OCI-LY3 (cell line): ENCODE data around the gene SNORC.

Experiments
- H2AFZ ChIP-seq: fragments of 200-600, 300-600 bp; shearing (Covaris generic); 2 replicates; pipeline ENCODE4 v1.6.0; 2014; ENCODE audit warnings: antibody characterized with exemption, low read depth, low read length
- H3K27ac ChIP-seq: fragments of 200-600, 300-600 bp; sonication (generic); 2 replicates; pipeline ENCODE4 v1.5.1; 2014; ENCODE audit warnings: mild to moderate bottlenecking, low read length, moderate library complexity, mixed read lengths
- H3K27me3 ChIP-seq: fragments of 200-600, 300-600 bp; sonication (generic); 2 replicates; pipeline ENCODE4 v1.6.1; 2014; ENCODE audit warnings: low read depth, low read length, mixed read lengths
- H3K36me3 ChIP-seq: fragments of 200-600, 300-600 bp; sonication (generic); replicated peaks from 2 replicates; pipeline ENCODE3; 2014; ENCODE audit warnings: low read depth, low read length, mixed read lengths
- H3K4me1 ChIP-seq: fragments of 300-600, 200-600 bp; sonication (generic); 2 replicates; pipeline ENCODE4 v1.6.1; 2014; ENCODE audit warnings: low read length, mixed read lengths
- H3K4me2 ChIP-seq: fragments of 200-600, 300-600 bp; sonication (generic); 2 replicates; pipeline ENCODE4 v1.6.1; 2014; ENCODE audit warnings: low read length, mixed read lengths
- H3K4me3 ChIP-seq: fragments of 300-600, 200-600 bp; sonication (generic); 2 replicates; pipeline ENCODE4 v1.5.1; 2014; ENCODE audit warnings: antibody characterized with exemption, mild to moderate bottlenecking, low read length, moderate library complexity
- H3K79me2 ChIP-seq: fragments of 300-600, 200-600 bp; shearing (Covaris generic); 2 replicates; pipeline ENCODE4 v1.6.1; 2014; ENCODE audit warnings: mild to moderate bottlenecking, low read length, mixed read lengths
- H3K9ac ChIP-seq: fragments of 300-600, 200-600 bp; shearing (Covaris generic); 2 replicates; pipeline ENCODE4 v1.6.0; 2014; ENCODE audit warnings: mild to moderate bottlenecking, low read length, moderate library complexity
- H3K9me3 ChIP-seq: fragments of 200-600, 300-600 bp; shearing (Covaris generic); 2 replicates; pipeline ENCODE4 v1.6.1; 2014; ENCODE audit warnings: low read length, mixed read lengths; ENCODE audit not compliant: insufficient read depth
- H4K20me1 ChIP-seq: fragments of 200-600, 300-600 bp; sonication (generic); 2 replicates; pipeline ENCODE4 v1.6.1; 2016; ENCODE audit warnings: low read length, mixed read lengths; ENCODE audit not compliant: insufficient read depth
- CTCF ChIP-seq: fragments of 200-600, 300-600 bp; sonication (generic); IDR thresholded peaks from 2 replicates; pipeline ENCODE4 v1.5.1; 2014; ENCODE audit warnings: antibody characterized with exemption, low read length, low read depth
- EZH2phosphoT487 ChIP-seq: fragments of 200-600 bp; shearing (Covaris generic); IDR thresholded peaks from 2 replicates; pipeline ENCODE4 v1.6.1; 2018; ENCODE audit warnings: antibody characterized with exemption, mixed run types, low read depth

SNORC gene

GRCh38 chr2:232925821-232926156, 55.7 kb downstream of the SNORC start:
- H3K27ac ChIP-seq = no peak overlapping the region
- H3K9me3 ChIP-seq = no peaks in the 10 kb centered on the region
- H2AFZ ChIP-seq = no peak overlapping the region
- H3K4me3 ChIP-seq = no peak overlapping the region
- H3K9ac ChIP-seq = no peak overlapping the region
- no peaks in the 10 kb centered on the region for H3K27me3 ChIP-seq
- no peaks in the 10 kb centered on the region for H4K20me1 ChIP-seq
- no peaks in the 10 kb centered on the region for H3K79me2 ChIP-seq
- H3K4me2 ChIP-seq = no peak overlapping the region
- TF ChIP-seq CTCF (no peak), EZH2phosphoT487 (no peak)
- H3K4me1 ChIP-seq = no peaks in the 10 kb centered on the region
- H3K36me3 ChIP-seq = no peaks in the 10 kb centered on the region

GRCh38 chr2:232926431-232926939, 56.4 kb downstream of the SNORC start:
- Histone ChIP-seq H4K20me1 (no peaks in the 10 kb centered on the region), H3K27me3 (no peaks in the 10 kb centered on the region), H3K27ac (no peak overlapping the region), H3K36me3 (no peaks in the 10 kb centered on the region), H3K4me2 (no peak overlapping the region), H3K4me3 (no peak overlapping the region), H3K9ac (no peak overlapping the region), H2AFZ (no peak overlapping the region), H3K4me1 (no peaks in the 10 kb centered on the region), H3K79me2 (no peaks in the 10 kb centered on the region), H3K9me3 (no peaks in the 10 kb centered on the region)
- TF ChIP-seq EZH2phosphoT487 (no peak), CTCF (no peak)

- TF ChIP-seq CTCF = no peak
- no peak for TF ChIP-seq EZH2phosphoT487
- no peak overlapping the region for H3K4me2 ChIP-seq
- no peaks in the 10 kb centered on the region for H3K4me1 ChIP-seq
- no peak overlapping the region for H3K4me3 ChIP-seq
- no peaks in the 10 kb centered on the region for H4K20me1 ChIP-seq
- H2AFZ ChIP-seq = no peak overlapping the region
- no peak overlapping the region for H3K27ac ChIP-seq
- no peaks in the 10 kb centered on the region for H3K36me3 ChIP-seq
- no peaks in the 10 kb centered on the region for H3K9me3 ChIP-seq
- H3K27me3 ChIP-seq = no peaks in the 10 kb centered on the region
- no peak overlapping the region for H3K9ac ChIP-seq
- H3K79me2 ChIP-seq = no peaks in the 10 kb centered on the region
Measured at GRCh38 chr2:232927032-232927792, 57.1 kb downstream of the SNORC start.

GRCh38 chr2:232927793-232928550, 57.9 kb downstream of the SNORC start:
- no peak overlapping the region for H3K4me2 ChIP-seq
- H3K4me3 ChIP-seq = no peak overlapping the region
- no peak for TF ChIP-seq CTCF
- no peak for TF ChIP-seq EZH2phosphoT487
- no peak overlapping the region for H3K27ac ChIP-seq
- H3K9me3 ChIP-seq = no peaks in the 10 kb centered on the region
- no peak overlapping the region for H2AFZ ChIP-seq
- no peaks in the 10 kb centered on the region for H3K4me1 ChIP-seq
- no peaks in the 10 kb centered on the region for H4K20me1 ChIP-seq
- no peaks in the 10 kb centered on the region for H3K36me3 ChIP-seq
- H3K9ac ChIP-seq = no peak overlapping the region
- H3K79me2 ChIP-seq = no peaks in the 10 kb centered on the region
- no peaks in the 10 kb centered on the region for H3K27me3 ChIP-seq
